SU-DHL-6 (cell line): Measurements from ENCODE around the gene NCS1.

Experiments
- H2AFZ ChIP-seq: fragments of 200-600 bp; sonication (generic); 2 replicates; pipeline ENCODE4 v1.6.1; 2014; ENCODE audit warnings: low read depth, mild to moderate bottlenecking, moderate library complexity, mixed read lengths, antibody characterized with exemption, low read length; ENCODE audit not compliant: severe bottlenecking
- H3F3A ChIP-seq: fragments of 200-600 bp; shearing (Covaris generic); 2 replicates; pipeline ENCODE4 v1.6.0; 2016; ENCODE audit warnings: antibody characterized with exemption, mild to moderate bottlenecking; ENCODE audit not compliant: insufficient read depth
- H3K27ac ChIP-seq: fragments of 200-600 bp; sonication (generic); 2 replicates; pipeline ENCODE4 v1.5.1; 2016; ENCODE audit warnings: low read depth, mild to moderate bottlenecking, low read length, moderate library complexity, mixed read lengths
- H3K27me3 ChIP-seq: fragments of 200-600 bp; sonication (generic), shearing (Covaris generic); 2 replicates; pipeline ENCODE4 v1.6.0; 2014; ENCODE audit warnings: mild to moderate bottlenecking, low read length
- H3K36me3 ChIP-seq: fragments of 200-600 bp; sonication (generic); 2 replicates; pipeline ENCODE4 v1.6.1; 2014; ENCODE audit warnings: mild to moderate bottlenecking, low read length, mixed read lengths
- H3K4me2 ChIP-seq: fragments of 300-600, 200-600 bp; shearing (Covaris generic), sonication (generic); 2 replicates; pipeline ENCODE4 v1.6.0; 2014; ENCODE audit warnings: low read length, low read depth, mild to moderate bottlenecking; ENCODE audit not compliant: poor library complexity, severe bottlenecking
- H3K4me3 ChIP-seq: fragments of 200-600 bp; sonication (generic); 2 replicates; pipeline ENCODE4 v1.5.1; 2014; ENCODE audit warnings: antibody characterized with exemption, low read length, mild to moderate bottlenecking, mixed read lengths; ENCODE audit not compliant: insufficient read depth, poor library complexity, severe bottlenecking
- H3K79me2 ChIP-seq: fragments of 200-600 bp; sonication (generic); 2 replicates; pipeline ENCODE4 v1.6.1; 2014; ENCODE audit warnings: mild to moderate bottlenecking, low read length, moderate library complexity; ENCODE audit not compliant: insufficient read depth
- H3K9ac ChIP-seq: fragments of 200-600 bp; sonication (generic); 2 replicates; pipeline ENCODE4 v1.7.0; 2014; ENCODE audit warnings: mild to moderate bottlenecking, low read length
- H3K9me2 ChIP-seq: fragments of 200-600 bp; sonication (generic); replicated peaks from 2 replicates; pipeline ENCODE4 v1.6.1; 2014; ENCODE audit warnings: low read length; ENCODE audit not compliant: insufficient read depth
- H3K9me3 ChIP-seq: fragments of 200-600 bp; sonication (generic); 2 replicates; pipeline ENCODE4 v1.6.1; 2014; ENCODE audit warnings: low read length, mixed read lengths; ENCODE audit not compliant: insufficient read depth
- H4K20me1 ChIP-seq: fragments of 200-600 bp; sonication (generic); 2 replicates; pipeline ENCODE4 v1.6.1; 2014; ENCODE audit warnings: low read depth, mild to moderate bottlenecking, antibody characterized with exemption, low read length, moderate library complexity, mixed read lengths
- EZH2phosphoT487 ChIP-seq: fragments of 200-600 bp; sonication (generic), shearing (Covaris generic); conservative IDR thresholded peaks from 2 replicates; pipeline ENCODE4 v1.6.1; 2018; ENCODE audit warnings: mild to moderate bottlenecking, antibody characterized with exemption, low read length, moderate library complexity, mixed read lengths
- TF ChIP-seq, protein P1 (sequence below): fragments of 200-600 bp; sonication (generic); IDR thresholded peaks from one replicate; pipeline ENCODE4 v1.5.1; 2017; ENCODE audit warnings: antibody characterized with exemption, mild to moderate bottlenecking, low read length, moderate library complexity; ENCODE audit not compliant: insufficient read depth, poor library complexity, severe bottlenecking

NCS1 gene

DNA sequence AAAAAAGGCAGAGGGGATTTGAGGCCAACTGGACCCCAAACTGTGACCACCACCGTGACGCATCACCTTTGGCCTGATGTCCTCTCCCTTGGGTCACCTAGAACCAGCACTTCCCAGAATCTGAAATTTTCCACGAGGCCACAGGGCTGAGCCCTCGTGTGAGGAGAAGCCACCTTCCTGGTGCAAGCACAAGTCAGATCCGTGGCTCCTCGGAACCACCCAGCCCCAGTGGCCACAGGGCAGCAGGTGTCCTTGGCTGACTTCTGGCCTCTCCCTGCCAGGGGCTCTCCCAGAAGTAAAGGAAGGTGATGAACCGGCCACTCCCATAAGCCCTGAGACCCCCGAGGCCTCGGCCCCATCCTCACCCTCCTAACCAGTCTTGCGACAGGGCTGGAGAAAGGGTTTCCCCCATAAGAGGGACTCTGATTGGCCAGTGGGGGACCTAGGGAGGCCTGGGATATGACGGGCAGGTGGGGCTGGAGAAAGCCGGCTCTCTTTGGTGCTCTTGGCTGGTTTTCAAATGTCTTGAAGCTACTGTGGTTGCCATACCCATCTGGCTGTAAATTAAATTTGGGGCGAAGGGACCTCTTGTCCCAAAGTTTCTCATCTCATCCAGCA is 72.5 kb downstream of the NCS1 start:
- no peak for TF ChIP-seq EZH2phosphoT487
- TF ChIP-seq, protein P1, sequence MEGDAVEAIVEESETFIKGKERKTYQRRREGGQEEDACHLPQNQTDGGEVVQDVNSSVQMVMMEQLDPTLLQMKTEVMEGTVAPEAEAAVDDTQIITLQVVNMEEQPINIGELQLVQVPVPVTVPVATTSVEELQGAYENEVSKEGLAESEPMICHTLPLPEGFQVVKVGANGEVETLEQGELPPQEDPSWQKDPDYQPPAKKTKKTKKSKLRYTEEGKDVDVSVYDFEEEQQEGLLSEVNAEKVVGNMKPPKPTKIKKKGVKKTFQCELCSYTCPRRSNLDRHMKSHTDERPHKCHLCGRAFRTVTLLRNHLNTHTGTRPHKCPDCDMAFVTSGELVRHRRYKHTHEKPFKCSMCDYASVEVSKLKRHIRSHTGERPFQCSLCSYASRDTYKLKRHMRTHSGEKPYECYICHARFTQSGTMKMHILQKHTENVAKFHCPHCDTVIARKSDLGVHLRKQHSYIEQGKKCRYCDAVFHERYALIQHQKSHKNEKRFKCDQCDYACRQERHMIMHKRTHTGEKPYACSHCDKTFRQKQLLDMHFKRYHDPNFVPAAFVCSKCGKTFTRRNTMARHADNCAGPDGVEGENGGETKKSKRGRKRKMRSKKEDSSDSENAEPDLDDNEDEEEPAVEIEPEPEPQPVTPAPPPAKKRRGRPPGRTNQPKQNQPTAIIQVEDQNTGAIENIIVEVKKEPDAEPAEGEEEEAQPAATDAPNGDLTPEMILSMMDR: no peak
- Histone ChIP-seq H3K9me2 (no peaks in the 10 kb centered on the region), H3K36me3 (no peaks in the 10 kb centered on the region), H3F3A (no peaks in the 10 kb centered on the region), H3K27me3 (no peaks in the 10 kb centered on the region), H3K4me3 (no peak overlapping the region), H3K79me2 (no peaks in the 10 kb centered on the region), H3K9me3 (no peaks in the 10 kb centered on the region), H4K20me1 (no peaks in the 10 kb centered on the region), H3K9ac (no peak overlapping the region), H2AFZ (no peak overlapping the region), H3K27ac (no peak overlapping the region), H3K4me2 (no peak overlapping the region)

DNA sequence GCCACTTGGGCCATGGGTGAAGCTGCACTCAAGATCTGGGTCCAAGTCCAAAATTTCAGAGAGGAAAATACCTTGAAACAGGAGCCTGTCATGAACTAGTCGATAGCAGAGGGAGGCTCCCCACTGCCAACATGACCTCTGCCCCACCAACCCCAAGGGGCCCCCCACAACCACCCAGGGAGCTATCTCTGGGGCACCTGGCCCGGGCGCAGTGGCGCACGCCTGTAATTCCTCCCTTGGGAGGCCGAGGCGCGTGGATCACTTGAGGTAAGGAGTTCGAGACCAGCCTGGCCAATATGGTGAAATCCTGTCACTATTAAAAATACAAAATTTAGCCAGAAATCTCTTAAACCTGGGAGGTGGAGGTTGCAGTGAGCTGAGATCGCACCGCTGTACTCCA is 73.3 kb downstream of the NCS1 start:
- H3K4me3 ChIP-seq: no peak overlapping the region
- no peaks in the 10 kb centered on the region for H3K27me3 ChIP-seq
- H3K9ac ChIP-seq: no peak overlapping the region
- no peaks in the 10 kb centered on the region for H3K9me3 ChIP-seq
- no peak overlapping the region for H2AFZ ChIP-seq
- H3K79me2 ChIP-seq: no peaks in the 10 kb centered on the region
- no peaks in the 10 kb centered on the region for H3K9me2 ChIP-seq
- H4K20me1 ChIP-seq: no peaks in the 10 kb centered on the region
- no peaks in the 10 kb centered on the region for H3K36me3 ChIP-seq
- TF ChIP-seq EZH2phosphoT487: no peak
- TF ChIP-seq, protein P1: no peak
- H3F3A ChIP-seq: no peaks in the 10 kb centered on the region
- H3K27ac ChIP-seq: no peak overlapping the region
- no peak overlapping the region for H3K4me2 ChIP-seq

DNA sequence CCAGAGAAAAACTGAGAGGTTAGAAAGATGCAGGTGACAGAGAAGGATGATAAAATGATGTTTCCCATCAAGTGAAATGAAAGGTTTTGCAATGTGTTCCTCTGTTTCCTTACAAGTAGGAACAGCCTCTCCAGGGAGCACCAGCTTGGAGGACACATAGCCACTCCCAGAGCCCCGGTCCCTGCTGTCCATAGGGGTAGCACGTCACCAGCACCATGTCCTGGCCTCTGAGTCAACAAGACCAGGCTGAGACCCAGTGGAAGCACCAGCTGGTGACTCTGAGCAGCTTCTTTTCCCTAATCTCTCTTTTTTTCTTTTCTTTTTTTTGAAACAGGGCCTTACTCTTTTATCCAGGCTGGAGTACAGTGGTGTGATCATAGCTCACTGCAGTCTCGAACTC is 73.9 kb downstream of the NCS1 start:
- H3K27me3 ChIP-seq: no peaks in the 10 kb centered on the region
- H3K27ac ChIP-seq: no peak overlapping the region
- no peaks in the 10 kb centered on the region for H4K20me1 ChIP-seq
- H3K4me2 ChIP-seq: no peak overlapping the region
- no peak for TF ChIP-seq EZH2phosphoT487
- TF ChIP-seq, protein P1: no peak
- no peaks in the 10 kb centered on the region for H3K36me3 ChIP-seq
- no peak overlapping the region for H3K4me3 ChIP-seq
- H3K9me3 ChIP-seq: no peaks in the 10 kb centered on the region
- no peaks in the 10 kb centered on the region for H3K79me2 ChIP-seq
- no peaks in the 10 kb centered on the region for H3K9me2 ChIP-seq
- H3K9ac ChIP-seq: no peak overlapping the region
- no peak overlapping the region for H2AFZ ChIP-seq
- no peaks in the 10 kb centered on the region for H3F3A ChIP-seq
